Caco-2 (cell line): ENCODE results near the gene MPST. TPM values are rescaled to one million over a fixed set of nuclear protein-coding genes. Genes with fewer than 3 reads are reported as not detected.

Experiments used
- BruUV-seq: library from RNA; stranded (reverse); fragments of 400-500 nt; replicated peaks from 2 replicates; lab custom pipeline; 2021; lab: Mats Ljungman, UMichigan
- CTCF ChIA-PET: fragments of 300-600 bp; sonication (Branson Sonifier 250); formaldehyde crosslinking; loops from one replicate; lab custom pipeline; 2022; ENCODE audit warnings: antibody characterized with exemption; lab: Charles Lee
- POLR2A ChIA-PET: fragments of 300-600 bp; sonication (Branson Sonifier 250); formaldehyde crosslinking; loops from one replicate; lab custom pipeline; 2022; ENCODE audit warnings: antibody characterized with exemption; lab: Charles Lee
- DNase-seq, 2 experiments: peaks; one replicate each; pipeline versions ENCODE4 v3.0.0 to v3.0.0-alpha.2; 2020 to 2022
- H3K27me3 ChIP-seq: replicated peaks from 2 replicates; pipeline ENCODE4 v1.6.0; 2011; ENCODE audit warnings: low read length; ENCODE audit not compliant: control insufficient read depth, insufficient read depth
- H3K36me3 ChIP-seq: 2 replicates; pipeline ENCODE4 v1.5.1; 2011; ENCODE audit warnings: low read length; ENCODE audit not compliant: control insufficient read depth, insufficient read depth
- H3K4me1 ChIP-seq: fragments of 250-450 bp; sonication (Bioruptor Pico); 2 replicates; pipeline ENCODE4 v1.5.1; 2020; ENCODE audit warnings: mild to moderate bottlenecking
- H3K4me3 ChIP-seq: 2 replicates; pipeline ENCODE4 v1.5.1; 2011; ENCODE audit warnings: low read depth, mild to moderate bottlenecking, control low read depth, low read length
- H3K9me3 ChIP-seq: fragments of 250-450 bp; sonication (Bioruptor Pico); 2 replicates; pipeline ENCODE4 v1.5.1; 2020; ENCODE audit warnings: mild to moderate bottlenecking, moderate library complexity
- H3K27ac Mint-ChIP-seq: one replicate; pipeline ENCODE4 v1.8.0; 2022; ENCODE audit warnings: mixed read lengths; ENCODE audit not compliant: unreplicated experiment
- H3K27me3 Mint-ChIP-seq: one replicate; pipeline ENCODE4 v1.8.0; 2022; ENCODE audit warnings: mixed read lengths; ENCODE audit not compliant: insufficient read depth, unreplicated experiment
- H3K36me3 Mint-ChIP-seq: one replicate; pipeline ENCODE4 v1.8.0; 2022; ENCODE audit warnings: mild to moderate bottlenecking, mixed read lengths; ENCODE audit not compliant: insufficient read depth, unreplicated experiment
- H3K4me1 Mint-ChIP-seq: one replicate; pipeline ENCODE4 v1.8.0; 2022; ENCODE audit warnings: low read depth, mixed read lengths; ENCODE audit not compliant: unreplicated experiment
- H3K4me3 Mint-ChIP-seq: one replicate; pipeline ENCODE4 v1.8.0; 2022; ENCODE audit warnings: mild to moderate bottlenecking, moderate library complexity, mixed read lengths; ENCODE audit not compliant: unreplicated experiment
- H3K9me3 Mint-ChIP-seq: one replicate; pipeline ENCODE4 v1.8.0; 2022; ENCODE audit warnings: mixed read lengths; ENCODE audit not compliant: unreplicated experiment
- intact Hi-C: fragments of 100-400 bp; cut with micrococcal nuclease; formaldehyde crosslinking; loops from one replicate; pipeline ENCODE4 v1.10.0; 2022; ENCODE audit not compliant: unreplicated experiment
- total RNA-seq: library from RNA; stranded (reverse); gene quantifications from 2 replicates; pipeline ENCODE4 v1.2.3, GENCODE V29; 2022
- TF ChIP-seq, protein P1 (sequence below), 2 experiments: fragments of 200-600 bp in 1 of 2; IDR thresholded peaks; 1 replicate in 1 of 2; 2 replicates in 1 of 2; pipeline versions ENCODE4 v1.5.1 to v1.8.0; 2011 to 2022; ENCODE audit warnings: antibody characterized with exemption in 1 of 2, control low read depth in 1 of 2, inconsistent platforms in 1 of 2, low read depth in 1 of 2, low read length in 1 of 2, mild to moderate bottlenecking in 1 of 2, moderate library complexity in 1 of 2; ENCODE audit not compliant: insufficient read depth in 1 of 2, severe bottlenecking in 1 of 2, unreplicated experiment in 1 of 2

MPST gene
- total RNA-seq, 1 experiment from 2014 or later, result 83.7 TPM

DNA sequence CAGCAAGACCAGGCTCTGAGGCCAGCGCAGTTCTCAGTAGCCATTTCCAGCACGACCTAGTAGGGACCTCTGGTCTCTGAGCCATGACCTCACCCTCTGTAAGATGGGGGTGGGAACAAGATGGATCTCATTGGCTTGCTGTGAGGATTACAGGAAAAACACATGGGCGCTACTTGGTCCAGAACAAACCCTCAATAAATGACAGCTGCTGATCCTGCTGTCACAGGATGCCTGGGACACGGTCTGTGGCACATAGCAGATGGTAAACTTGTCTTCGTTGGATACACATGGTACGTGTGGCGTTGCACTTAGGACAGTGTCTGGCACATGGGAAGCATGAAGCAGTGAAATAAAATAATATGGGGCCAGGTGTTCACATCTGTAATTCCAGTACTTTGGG is 27.5 kb downstream of the MPST start:
- no peaks in the 10 kb centered on the region for H3K36me3 ChIP-seq
- intact Hi-C loops, result no loop called here
- peaks cover 26% of the 10 kb centered on the region for H3K4me1 ChIP-seq
- TF ChIP-seq, protein P1, sequence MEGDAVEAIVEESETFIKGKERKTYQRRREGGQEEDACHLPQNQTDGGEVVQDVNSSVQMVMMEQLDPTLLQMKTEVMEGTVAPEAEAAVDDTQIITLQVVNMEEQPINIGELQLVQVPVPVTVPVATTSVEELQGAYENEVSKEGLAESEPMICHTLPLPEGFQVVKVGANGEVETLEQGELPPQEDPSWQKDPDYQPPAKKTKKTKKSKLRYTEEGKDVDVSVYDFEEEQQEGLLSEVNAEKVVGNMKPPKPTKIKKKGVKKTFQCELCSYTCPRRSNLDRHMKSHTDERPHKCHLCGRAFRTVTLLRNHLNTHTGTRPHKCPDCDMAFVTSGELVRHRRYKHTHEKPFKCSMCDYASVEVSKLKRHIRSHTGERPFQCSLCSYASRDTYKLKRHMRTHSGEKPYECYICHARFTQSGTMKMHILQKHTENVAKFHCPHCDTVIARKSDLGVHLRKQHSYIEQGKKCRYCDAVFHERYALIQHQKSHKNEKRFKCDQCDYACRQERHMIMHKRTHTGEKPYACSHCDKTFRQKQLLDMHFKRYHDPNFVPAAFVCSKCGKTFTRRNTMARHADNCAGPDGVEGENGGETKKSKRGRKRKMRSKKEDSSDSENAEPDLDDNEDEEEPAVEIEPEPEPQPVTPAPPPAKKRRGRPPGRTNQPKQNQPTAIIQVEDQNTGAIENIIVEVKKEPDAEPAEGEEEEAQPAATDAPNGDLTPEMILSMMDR (IDR thresholded peaks at IDR 0.05; ENCODE audit: insufficient read depth in 1 of 2, low read depth in 1 of 2, low read length in 1 of 2, severe bottlenecking in 1 of 2, unreplicated experiment in 1 of 2), result no peak
- Mint-ChIP-seq H3K27me3 (no peaks in the 10 kb centered on the region), H3K4me3 (no peak overlapping the region), H3K9me3 (no peaks in the 10 kb centered on the region), H3K4me1 (peaks cover 13% of the 10 kb centered on the region), H3K36me3 (no peaks in the 10 kb centered on the region), H3K27ac (no peak overlapping the region)
- CTCF ChIA-PET, result interaction anchor here (0.6 to 1.2 kb wide), 3 partner anchors 28 to 154 kb away, joined by 3 to 10 read pairs (median 3); partner anchors contain the start of genes MPST and TST
- no TSS peak for BruUV-seq
- no peak overlapping the region for H3K4me3 ChIP-seq
- H3K9me3 ChIP-seq, result no peaks in the 10 kb centered on the region
- H3K27me3 ChIP-seq, result no peaks in the 10 kb centered on the region
- POLR2A ChIA-PET, result no interaction called here
- DNase-seq, result no peak

DNA sequence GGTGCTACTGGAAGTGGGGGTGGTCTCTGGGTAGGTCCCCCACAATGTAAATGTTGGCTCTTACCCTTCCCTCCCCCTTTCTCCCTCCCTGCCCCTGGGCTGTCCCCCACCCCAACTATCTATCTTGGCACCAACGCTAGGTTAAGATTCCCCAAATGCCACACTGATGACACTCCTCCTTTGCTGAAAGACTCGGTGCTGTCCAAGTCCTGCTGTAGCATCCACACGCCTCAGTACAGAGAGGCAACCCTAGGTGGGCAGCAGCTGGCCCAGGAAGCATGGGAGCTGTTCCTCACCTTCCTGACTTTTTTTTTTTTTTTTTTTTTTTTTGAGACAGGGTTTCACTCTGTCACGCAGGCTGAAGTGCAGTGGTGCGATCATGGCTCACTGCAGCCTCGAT is 28.6 kb downstream of the MPST start:
- Histone ChIP-seq H3K36me3 (no peaks in the 10 kb centered on the region), H3K27me3 (no peaks in the 10 kb centered on the region), H3K4me3 (no peak overlapping the region), H3K4me1 (peaks cover 22% of the 10 kb centered on the region), H3K9me3 (no peaks in the 10 kb centered on the region)
- no peak overlapping the region for H3K27ac Mint-ChIP-seq
- no peaks in the 10 kb centered on the region for H3K36me3 Mint-ChIP-seq
- POLR2A ChIA-PET, result no interaction called here
- CTCF ChIA-PET, result interaction anchor here (0.5 to 0.7 kb wide), 2 partner anchors 10 to 16 kb away, joined by 3 to 6 read pairs; no protein-coding TSS in a partner anchor
- intact Hi-C loops, result no loop called here
- no peaks in the 10 kb centered on the region for H3K9me3 Mint-ChIP-seq
- no peaks in the 10 kb centered on the region for H3K27me3 Mint-ChIP-seq
- TF ChIP-seq, protein P1 (IDR thresholded peaks at IDR 0.05; ENCODE audit: insufficient read depth in 1 of 2, low read depth in 1 of 2, low read length in 1 of 2, severe bottlenecking in 1 of 2, unreplicated experiment in 1 of 2), result no peak
- DNase-seq, result no peak
- no TSS peak for BruUV-seq
- H3K4me3 Mint-ChIP-seq, result no peak overlapping the region
- peaks cover 8% of the 10 kb centered on the region for H3K4me1 Mint-ChIP-seq

GRCh38 chr22:37049224-37049623 is 29.7 kb downstream of the MPST start:
- Mint-ChIP-seq H3K9me3 (no peaks in the 10 kb centered on the region), H3K36me3 (no peaks in the 10 kb centered on the region), H3K27ac (no peak overlapping the region), H3K4me3 (peak overlapping the region; percentile 22), H3K4me1 (no peaks in the 10 kb centered on the region), H3K27me3 (no peaks in the 10 kb centered on the region)
- no TSS peak for BruUV-seq
- TF ChIP-seq, protein P1 (IDR thresholded peaks at IDR 0.05; ENCODE audit: insufficient read depth in 1 of 2, low read depth in 1 of 2, low read length in 1 of 2, severe bottlenecking in 1 of 2, unreplicated experiment in 1 of 2), result no peak
- ChIA-PET CTCF (no interaction called here), POLR2A (no interaction called here)
- Histone ChIP-seq H3K4me3 (no peak overlapping the region), H3K4me1 (peaks cover 11% of the 10 kb centered on the region), H3K36me3 (no peaks in the 10 kb centered on the region), H3K27me3 (no peaks in the 10 kb centered on the region), H3K9me3 (no peaks in the 10 kb centered on the region)
- intact Hi-C loops, result no loop called here
- no peak for DNase-seq
